Activated CD8-positive, alpha-beta T cell treated with anti-CD3 and anti-CD28 coated beads, Interleukin-2, amount 10 ng/mL, durations not matched to agents 7 days and 5 days (primary cell): ENCODE measurements around the gene CIC. TPM values are rescaled to one million over a fixed set of nuclear protein-coding genes. Genes with fewer than 3 reads are reported as not detected.
A peak's percentile ranks its signal among the peaks of the same experiment; 100 is the strongest.

Experiments
- ATAC-seq: fragments of 150-1000 bp; cut with Tn5 transposase; one replicate; pipeline ENCODE4 v1.10.0; 2021; ENCODE audit warnings: moderate library complexity
- CTCF ChIA-PET: fragments of 350-600 bp; sonication (Branson Sonifier 250); formaldehyde crosslinking; loops from one replicate; lab custom pipeline; 2021; ENCODE audit warnings: antibody characterized with exemption; lab: Charles Lee
- POLR2A ChIA-PET: fragments of 350-600 bp; sonication (Branson Sonifier 250); formaldehyde crosslinking; loops from one replicate; lab custom pipeline; 2021; ENCODE audit warnings: antibody characterized with exemption; lab: Charles Lee
- DNase-seq: peaks from one replicate; pipeline ENCODE4 v3.0.0-alpha.2; 2020
- H3K27ac Mint-ChIP-seq: one replicate; pipeline ENCODE4 v1.8.0; 2021; ENCODE audit warnings: mild to moderate bottlenecking, mixed read lengths
- H3K27me3 Mint-ChIP-seq: one replicate; pipeline ENCODE4 v1.8.0; 2021; ENCODE audit warnings: low read depth, mixed read lengths
- H3K36me3 Mint-ChIP-seq: one replicate; pipeline ENCODE4 v1.8.0; 2021; ENCODE audit warnings: low read depth, mixed read lengths
- H3K4me1 Mint-ChIP-seq: one replicate; pipeline ENCODE4 v1.8.0; 2021; ENCODE audit warnings: low read depth, mixed read lengths
- H3K4me3 Mint-ChIP-seq: one replicate; pipeline ENCODE4 v1.8.0; 2021; ENCODE audit warnings: mild to moderate bottlenecking, mixed read lengths
- H3K9me3 Mint-ChIP-seq: one replicate; pipeline ENCODE4 v1.8.0; 2022; ENCODE audit warnings: mixed read lengths; ENCODE audit not compliant: insufficient read depth
- total RNA-seq, 2 experiments: library from RNA; stranded (reverse); gene quantifications; one replicate each; pipeline ENCODE4 v1.2.3, GENCODE V29; 2021

CIC gene
- total RNA-seq, 2 experiments from 2014 or later: 73.1 to 83.8 TPM

- ChIA-PET POLR2A (interaction anchor here (1.1 kb wide), 1 partner anchor 75 kb away, joined by 3 read pairs; no protein-coding TSS in a partner anchor), CTCF (interaction anchor here (0.6 to 1.9 kb wide), 3 partner anchors 22 to 190 kb away, joined by 3 to 10 read pairs (median 3); partner anchors contain the start of gene POU2F2)
- DNase-seq (no peak), ATAC-seq (no peak)
- no peak overlapping the region for H3K4me3 Mint-ChIP-seq
- H3K9me3 Mint-ChIP-seq: no peaks in the 10 kb centered on the region
- peaks cover 28% of the 10 kb centered on the region for H3K4me1 Mint-ChIP-seq
- peaks cover 3% of the 10 kb centered on the region for H3K36me3 Mint-ChIP-seq
- H3K27ac Mint-ChIP-seq: no peak overlapping the region
- H3K27me3 Mint-ChIP-seq: peaks cover 24% of the 10 kb centered on the region
Measured at GRCh38 chr19:42322305-42322704, 53.3 kb downstream of the CIC start.

- ChIA-PET CTCF (interaction anchor here (1.3 to 1.9 kb wide), 3 partner anchors 15 to 191 kb away, joined by 3 to 10 read pairs (median 5); partner anchors contain the start of gene POU2F2), POLR2A (no interaction called here)
- Mint-ChIP-seq H3K4me1 (peaks cover 23% of the 10 kb centered on the region), H3K27ac (no peak overlapping the region), H3K36me3 (peaks cover 3% of the 10 kb centered on the region), H3K27me3 (peaks cover 24% of the 10 kb centered on the region), H3K4me3 (peak overlapping the region; percentile 3), H3K9me3 (no peaks in the 10 kb centered on the region)
- DNase-seq (no peak), ATAC-seq (no peak)
Measured at GRCh38 chr19:42323473-42323851, 54.4 kb downstream of the CIC start.

GRCh38 chr19:42323852-42324654 is 55.0 kb downstream of the CIC start:
- Mint-ChIP-seq H3K4me1 (peaks cover 23% of the 10 kb centered on the region), H3K27me3 (peaks cover 24% of the 10 kb centered on the region), H3K36me3 (peaks cover 3% of the 10 kb centered on the region), H3K4me3 (no peak overlapping the region), H3K27ac (no peak overlapping the region), H3K9me3 (no peaks in the 10 kb centered on the region)
- CTCF ChIA-PET: interaction anchor here (1.2 to 1.4 kb wide), 3 partner anchors 15 to 213 kb away, joined by 3 to 5 read pairs (median 4); no protein-coding TSS in a partner anchor
- DNase-seq (no peak), ATAC-seq (no peak)
- POLR2A ChIA-PET: no interaction called here

GRCh38 chr19:42324655-42325307 is 55.7 kb downstream of the CIC start:
- H3K4me1 Mint-ChIP-seq: peaks cover 23% of the 10 kb centered on the region
- DNase-seq: no peak

GRCh38 chr19:42325308-42325895 is 56.4 kb downstream of the CIC start, which contains the start of gene MEGF8:
MEGF8 (plus strand) TSS chr19:42325635; CDS start chr19:42326244, 609 bp downstream.
- H3K27me3 Mint-ChIP-seq: peaks cover 24% of the 10 kb centered on the region
- ATAC-seq (peak; percentile 96), DNase-seq (peak; percentile 99)
- ChIA-PET CTCF (no interaction called here), POLR2A (no interaction called here)
- peak within 1 kb of the TSS; percentile 82 for H3K27ac Mint-ChIP-seq
- no peaks in the 10 kb centered on the region for H3K9me3 Mint-ChIP-seq
- peak within 1 kb of the TSS; percentile 84 for H3K4me3 Mint-ChIP-seq
- peaks cover 23% of the 10 kb centered on the region for H3K4me1 Mint-ChIP-seq
- H3K36me3 Mint-ChIP-seq: peaks cover 3% of the 10 kb centered on the region

More at GRCh38 chr19:42324655-42325307, 55.7 kb downstream of the CIC start:
- H3K27ac Mint-ChIP-seq: peak overlapping the region; percentile 82
- POLR2A ChIA-PET: no interaction called here
- peaks cover 24% of the 10 kb centered on the region for H3K27me3 Mint-ChIP-seq
- peak overlapping the region; percentile 84 for H3K4me3 Mint-ChIP-seq
- CTCF ChIA-PET: interaction anchor here (1.2 kb wide), 1 partner anchor 214 kb away, joined by 4 read pairs; no protein-coding TSS in a partner anchor
- ATAC-seq: no peak
- no peaks in the 10 kb centered on the region for H3K9me3 Mint-ChIP-seq
- H3K36me3 Mint-ChIP-seq: peaks cover 3% of the 10 kb centered on the region

GRCh38 chr19:42325896-42326771 is 57.1 kb downstream of the CIC start:
- ATAC-seq: peak; percentile 29
- ChIA-PET CTCF (no interaction called here), POLR2A (interaction anchor here (1.0 kb wide), 1 partner anchor 250 kb away, joined by 3 read pairs; the partner anchor contains the start of gene ZNF574)
- H3K4me1 Mint-ChIP-seq: peaks cover 23% of the 10 kb centered on the region
- peaks cover 3% of the 10 kb centered on the region for H3K36me3 Mint-ChIP-seq
- peak; percentile 39 for DNase-seq
- no peaks in the 10 kb centered on the region for H3K9me3 Mint-ChIP-seq
- peaks cover 24% of the 10 kb centered on the region for H3K27me3 Mint-ChIP-seq
- peak overlapping the region; percentile 84 for H3K4me3 Mint-ChIP-seq
- H3K27ac Mint-ChIP-seq: peak overlapping the region; percentile 82

GRCh38 chr19:42326969-42327368 is 57.9 kb downstream of the CIC start:
- ChIA-PET CTCF (interaction anchor here (0.7 to 0.8 kb wide), 2 partner anchors 48 to 54 kb away, joined by 3 read pairs; no protein-coding TSS in a partner anchor), POLR2A (interaction anchor here (1.0 kb wide), 1 partner anchor 251 kb away, joined by 3 read pairs; the partner anchor contains the start of gene ZNF574)
- no peak overlapping the region for H3K27ac Mint-ChIP-seq
- H3K36me3 Mint-ChIP-seq: peaks cover 3% of the 10 kb centered on the region
- peaks cover 23% of the 10 kb centered on the region for H3K4me1 Mint-ChIP-seq
- H3K9me3 Mint-ChIP-seq: no peaks in the 10 kb centered on the region
- peaks cover 21% of the 10 kb centered on the region for H3K27me3 Mint-ChIP-seq
- DNase-seq (no peak), ATAC-seq (no peak)
- H3K4me3 Mint-ChIP-seq: peak overlapping the region; percentile 84

- POLR2A ChIA-PET: interaction anchor here (0.8 to 1.0 kb wide), 2 partner anchors 43 to 251 kb away, joined by 3 read pairs; partner anchors contain the start of gene ZNF574
- ATAC-seq: no peak
Measured at GRCh38 chr19:42327381-42327780, 58.3 kb downstream of the CIC start.

GRCh38 chr19:42328106-42328505 is 59.1 kb downstream of the CIC start:
- POLR2A ChIA-PET: interaction anchor here (0.8 kb wide), 1 partner anchor 44 kb away, joined by 3 read pairs; no protein-coding TSS in a partner anchor
- Mint-ChIP-seq H3K27ac (no peak overlapping the region), H3K36me3 (peaks cover 3% of the 10 kb centered on the region), H3K4me3 (no peak overlapping the region), H3K27me3 (peaks cover 11% of the 10 kb centered on the region), H3K9me3 (no peaks in the 10 kb centered on the region), H3K4me1 (peaks cover 23% of the 10 kb centered on the region)
- no peak for ATAC-seq
- CTCF ChIA-PET: interaction anchor here (1.1 to 1.2 kb wide), 2 partner anchors 192 to 220 kb away, joined by 3 to 5 read pairs; no protein-coding TSS in a partner anchor
- no peak for DNase-seq

More at GRCh38 chr19:42327381-42327780, 58.3 kb downstream of the CIC start:
- no peak overlapping the region for H3K4me3 Mint-ChIP-seq
- peaks cover 17% of the 10 kb centered on the region for H3K27me3 Mint-ChIP-seq
- no peak overlapping the region for H3K27ac Mint-ChIP-seq
- peaks cover 23% of the 10 kb centered on the region for H3K4me1 Mint-ChIP-seq
- DNase-seq: no peak
- CTCF ChIA-PET: interaction anchor here (0.7 to 1.2 kb wide), 4 partner anchors 49 to 219 kb away, joined by 3 to 5 read pairs (median 3); no protein-coding TSS in a partner anchor
- H3K36me3 Mint-ChIP-seq: peaks cover 3% of the 10 kb centered on the region
- no peaks in the 10 kb centered on the region for H3K9me3 Mint-ChIP-seq

- Mint-ChIP-seq H3K4me3 (no peak overlapping the region), H3K4me1 (peaks cover 20% of the 10 kb centered on the region), H3K27ac (no peak overlapping the region), H3K9me3 (no peaks in the 10 kb centered on the region), H3K27me3 (peaks cover 5% of the 10 kb centered on the region), H3K36me3 (peaks cover 3% of the 10 kb centered on the region)
- no peak for ATAC-seq
- DNase-seq: no peak
- ChIA-PET CTCF (no interaction called here), POLR2A (no interaction called here)
Measured at GRCh38 chr19:42328854-42329253, 59.8 kb downstream of the CIC start.
